GM18909 (cell line): ENCODE results near the gene MTA3.
"Not testable (repeated sequence)": the region's sequence is repeated elsewhere in the genome, so short reads cannot be mapped to it uniquely, and the experiment has no call there.

Experiments
- ATAC-seq: cut with Tn5 transposase; IDR thresholded peaks from one replicate; pipeline ENCODE4 v1.9.1; 2021; ENCODE audit warnings: mild to moderate bottlenecking; ENCODE audit not compliant: unreplicated experiment, poor library complexity

MTA3 gene

DNA sequence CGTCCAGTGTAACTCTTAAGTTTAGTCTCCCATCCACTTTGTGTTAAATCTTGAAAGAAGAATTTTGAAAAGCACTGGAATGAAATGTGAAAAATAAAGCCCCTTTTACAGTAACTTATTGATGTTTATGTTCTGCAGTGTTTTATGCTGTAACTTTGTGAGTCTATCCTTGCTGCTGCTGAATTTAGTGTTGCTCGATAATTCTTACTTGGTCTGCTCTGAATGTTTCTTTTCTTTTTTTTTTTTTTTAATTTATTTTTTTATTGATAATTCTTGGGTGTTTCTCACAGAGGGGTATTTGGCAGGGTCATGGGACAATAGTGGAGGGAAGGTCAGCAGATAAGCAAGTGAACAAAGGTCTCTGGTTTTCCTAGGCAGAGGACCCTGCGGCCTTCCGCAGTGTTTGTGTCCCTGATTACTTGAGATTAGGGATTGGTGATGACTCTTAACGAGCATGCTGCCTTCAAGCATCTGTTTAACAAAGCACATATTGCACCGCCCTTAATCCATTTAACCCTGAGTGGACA lies 36.0 kb downstream of the MTA3 start:
- ATAC-seq = not testable (repeated sequence)

DNA sequence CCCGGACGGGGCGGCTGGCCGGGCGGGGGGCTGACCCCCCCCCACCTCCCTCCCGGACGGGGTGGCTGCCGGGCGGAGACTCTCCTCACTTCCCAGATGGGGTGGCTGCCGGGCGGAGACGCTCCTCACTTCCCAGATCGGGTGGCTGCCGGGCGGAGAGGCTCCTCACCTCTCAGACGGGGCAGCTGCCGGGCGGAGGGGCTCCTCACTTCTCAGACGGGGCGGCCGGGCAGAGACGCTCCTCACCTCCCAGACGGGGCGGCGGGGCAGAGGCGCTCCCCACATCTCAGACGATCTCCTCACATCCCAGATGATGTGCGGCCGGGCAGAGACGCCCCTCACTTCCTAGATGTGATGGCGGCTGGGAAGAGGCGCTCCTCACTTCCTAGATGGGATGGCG lies 37.7 kb downstream of the MTA3 start:
- not testable (repeated sequence) for ATAC-seq

DNA sequence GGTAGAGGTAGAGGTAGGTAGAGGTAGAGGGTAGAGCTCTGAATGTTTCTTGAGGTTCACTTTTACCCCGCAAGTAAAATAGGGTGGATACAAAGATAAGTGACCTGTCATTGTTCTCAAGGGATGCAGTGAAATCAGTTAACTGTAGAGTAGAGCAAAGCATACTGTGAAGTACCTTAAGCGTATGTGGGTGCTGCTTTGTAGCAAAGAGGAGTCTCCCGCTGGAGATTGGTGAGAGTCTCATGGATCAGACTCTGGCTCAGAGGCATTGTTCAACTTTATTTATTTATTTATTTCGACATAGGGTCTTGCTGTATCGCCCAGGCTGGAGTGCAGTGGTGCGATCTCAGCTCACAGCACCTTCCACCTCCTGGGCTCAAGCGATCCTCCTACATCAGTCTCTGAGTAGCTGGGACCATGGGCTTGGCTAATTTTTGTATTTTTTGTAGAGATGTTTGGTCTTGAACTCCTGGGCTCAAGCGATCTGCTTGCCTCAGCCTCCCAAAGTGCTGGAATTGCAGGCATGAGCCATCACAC lies 38.7 kb downstream of the MTA3 start:
- ATAC-seq = no peak

DNA sequence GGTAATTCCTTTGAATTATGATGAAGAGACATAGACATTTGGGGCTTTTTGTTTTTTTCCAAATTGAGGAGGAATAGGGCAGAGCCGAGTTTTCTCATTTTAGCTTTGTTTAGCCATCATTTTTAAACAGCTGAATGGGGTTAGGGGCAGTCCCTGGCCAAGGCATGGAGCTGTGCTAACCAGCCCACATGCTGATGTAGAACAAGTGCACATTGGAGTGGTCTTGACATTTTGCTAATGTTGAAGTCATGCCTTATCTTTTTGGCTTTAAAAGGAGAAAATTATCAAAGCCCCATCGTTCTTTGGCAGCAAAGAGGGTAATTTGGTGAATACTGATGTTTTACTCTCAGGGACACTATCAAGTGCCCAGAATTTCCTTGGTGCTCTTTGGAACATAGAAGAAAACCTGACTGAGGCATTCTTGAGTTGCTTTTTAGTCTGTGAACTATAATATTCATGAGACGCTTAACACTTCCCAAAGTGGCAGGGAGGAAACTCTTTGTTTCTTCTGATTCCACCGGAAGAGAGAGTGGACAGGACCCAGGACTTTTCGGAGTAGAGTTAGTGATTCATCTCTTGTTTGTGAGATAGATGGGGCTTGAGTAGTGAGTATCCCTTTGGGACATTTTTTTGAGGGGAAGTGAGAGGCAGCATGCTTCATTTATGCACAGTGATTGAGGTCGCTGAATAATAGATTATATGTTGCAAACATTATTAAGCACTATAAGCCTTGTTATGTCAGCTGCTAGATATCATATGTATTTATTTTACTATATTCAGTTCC lies 45.0 kb downstream of the MTA3 start:
- ATAC-seq = no peak

DNA sequence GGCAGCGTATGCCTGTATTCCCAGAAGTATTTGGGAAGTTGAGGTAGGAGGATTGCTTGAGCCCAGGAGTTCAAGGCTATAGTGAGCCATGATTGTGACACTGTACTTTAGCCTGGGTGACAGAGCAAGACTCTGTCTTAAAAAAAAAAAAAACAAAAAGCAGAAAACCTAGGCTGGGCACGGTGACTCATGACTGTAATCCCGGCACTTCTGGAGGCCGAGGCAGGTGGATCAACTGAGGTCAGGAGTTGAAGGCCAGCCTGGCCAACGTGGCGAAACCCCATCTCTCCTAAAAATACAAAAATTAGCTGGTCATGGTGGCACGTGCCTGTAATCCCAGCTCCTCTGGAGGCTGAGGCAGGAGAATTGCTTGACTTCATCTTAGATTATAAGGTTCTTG lies 46.4 kb downstream of the MTA3 start:
- no peak for ATAC-seq

DNA sequence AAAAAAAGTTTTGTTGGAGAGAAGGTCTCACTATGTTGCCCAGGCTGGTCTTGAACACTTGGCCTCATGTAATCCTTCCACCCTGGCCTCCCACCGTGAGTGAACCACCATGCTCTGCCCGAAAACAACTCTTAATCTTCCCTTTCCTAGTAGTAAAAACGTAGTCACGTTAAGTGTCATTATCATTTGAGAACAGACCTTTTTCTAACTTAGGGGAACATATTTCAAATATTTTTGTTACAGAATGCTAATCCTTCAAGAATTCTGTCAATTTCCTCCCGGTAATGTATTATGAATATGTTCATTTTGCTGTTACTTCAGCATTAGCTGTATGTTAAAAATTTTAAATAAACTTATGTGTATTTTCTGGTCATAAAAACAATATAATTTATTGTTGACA lies 49.7 kb downstream of the MTA3 start:
- ATAC-seq = no peak

DNA sequence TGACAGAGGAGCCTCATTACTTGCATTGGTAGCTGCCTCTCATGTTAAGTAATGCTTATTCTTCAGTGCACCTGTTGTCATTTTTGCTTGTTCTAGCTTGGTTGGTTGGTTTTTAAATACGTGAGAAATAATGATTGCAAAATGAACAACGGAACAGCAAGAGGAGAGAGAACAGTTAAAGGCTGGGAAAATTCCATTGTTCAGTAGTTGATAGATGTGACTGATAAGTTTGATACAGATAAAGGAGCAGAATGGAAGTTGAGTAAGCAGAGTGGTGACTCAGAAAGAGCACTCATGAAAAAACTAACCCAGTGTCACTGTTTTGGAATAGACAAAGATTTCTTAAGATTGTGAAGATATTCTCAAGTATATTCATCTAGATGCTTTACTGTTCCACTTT lies 50.5 kb downstream of the MTA3 start:
- ATAC-seq = no peak

DNA sequence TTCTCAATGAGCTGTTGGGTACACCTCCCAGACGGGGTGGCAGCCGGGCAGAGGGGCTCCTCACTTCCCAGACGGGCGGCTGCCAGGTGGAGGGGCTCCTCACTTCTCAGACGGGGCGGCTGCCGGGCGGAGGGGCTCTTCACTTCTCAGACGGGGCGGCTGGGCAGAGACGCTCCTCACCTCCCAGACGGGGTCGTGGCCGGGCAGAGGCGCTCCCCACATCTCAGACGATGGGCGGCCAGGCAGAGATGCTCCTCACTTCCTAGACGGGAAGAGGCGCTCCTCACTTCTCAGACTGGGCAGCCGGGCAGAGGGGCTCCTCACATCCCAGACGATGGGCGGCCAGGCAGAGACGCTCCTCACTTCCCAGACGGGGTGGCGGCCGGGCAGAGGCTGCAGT lies 53.2 kb downstream of the MTA3 start:
- ATAC-seq = not testable (repeated sequence)

DNA sequence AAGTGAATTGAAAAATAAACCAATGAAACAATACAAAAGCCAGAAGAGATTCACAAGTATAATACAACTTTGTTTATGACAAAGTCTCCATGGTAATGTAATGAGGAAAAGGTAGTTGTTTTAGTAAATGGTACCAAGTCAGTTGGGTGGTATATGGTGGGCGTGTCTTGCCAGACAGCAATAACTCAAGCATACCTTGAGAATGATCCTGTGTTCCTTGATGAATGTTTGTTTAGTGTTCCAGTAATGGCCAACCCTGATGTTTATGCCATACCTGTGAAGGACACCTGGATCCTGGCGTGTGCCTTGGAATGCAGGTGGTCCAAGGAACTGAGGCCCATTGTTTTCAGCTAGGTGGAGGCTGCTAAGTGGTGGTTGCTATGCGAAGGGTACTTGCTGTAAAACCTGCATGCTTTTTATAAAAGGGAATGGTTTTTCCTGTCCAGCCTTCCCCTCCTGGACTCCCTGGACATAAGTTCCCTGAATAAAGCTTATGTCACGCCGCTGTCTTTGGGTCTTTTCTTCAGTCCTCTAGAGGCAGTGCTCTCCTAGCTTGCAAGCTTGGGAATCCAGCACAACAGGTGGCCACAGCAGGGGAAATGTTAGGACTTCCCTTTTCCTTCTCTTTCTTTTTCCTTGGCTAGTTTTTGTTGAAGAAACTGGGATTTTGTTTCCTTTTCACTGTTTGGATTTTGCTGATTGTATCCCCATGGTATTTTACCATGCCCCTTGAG lies 54.7 kb downstream of the MTA3 start:
- no peak for ATAC-seq

DNA sequence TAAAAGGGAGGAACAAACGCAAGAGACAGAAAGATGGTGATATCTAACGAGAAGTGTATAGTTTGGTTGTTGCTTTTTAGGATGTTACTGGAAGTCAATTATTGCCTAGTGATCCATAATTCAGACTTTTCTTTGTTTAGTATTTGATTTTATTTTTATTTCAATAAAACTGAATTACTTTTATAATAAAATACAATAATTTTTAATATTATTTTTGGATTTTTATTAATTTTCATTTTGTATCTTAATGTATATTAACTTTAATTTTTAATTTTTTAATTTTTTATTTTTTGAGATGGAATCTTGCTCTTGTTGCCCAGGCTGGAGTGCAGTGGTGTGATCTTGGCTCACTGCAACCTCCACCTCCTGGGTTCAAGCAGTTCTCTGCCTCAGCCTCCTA lies 55.6 kb downstream of the MTA3 start:
- ATAC-seq = no peak

DNA sequence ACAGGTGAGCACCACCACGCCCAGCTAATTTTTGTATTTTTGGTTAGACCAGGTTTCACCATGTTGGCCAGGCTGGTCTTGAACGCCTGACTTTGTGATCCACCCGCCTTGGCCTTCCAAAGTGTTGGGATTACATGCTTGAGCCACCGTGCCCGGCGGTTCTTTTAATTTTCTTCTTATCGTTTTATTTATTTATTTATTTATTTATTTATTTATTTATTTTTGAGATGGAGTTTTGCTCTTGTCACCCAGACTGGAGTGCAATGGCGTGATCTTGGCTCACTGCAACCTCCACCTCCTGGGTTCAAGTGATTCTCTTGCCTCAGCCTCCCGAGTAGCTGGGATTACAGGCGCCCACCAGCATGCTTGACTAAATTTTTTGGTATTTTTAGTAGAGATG lies 59.6 kb downstream of the MTA3 start:
- ATAC-seq = not testable (repeated sequence)

DNA sequence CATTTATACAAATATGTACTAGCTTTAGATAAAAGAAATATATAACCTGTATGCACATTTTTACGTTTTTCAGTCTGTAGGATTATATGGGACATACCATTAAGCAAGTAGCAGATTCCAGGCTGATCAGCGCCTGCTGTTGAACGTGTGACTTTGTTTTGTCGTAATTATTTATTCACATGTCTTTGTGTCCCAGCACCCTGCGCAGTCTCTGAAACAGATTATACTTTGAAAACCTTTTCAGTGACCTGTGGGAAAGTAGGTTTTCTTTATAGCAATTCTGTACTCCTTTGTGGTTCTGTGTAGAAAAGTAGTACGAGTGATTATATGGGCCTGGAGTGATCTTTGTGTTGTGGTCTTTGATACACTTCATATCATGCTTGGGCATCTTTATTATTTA lies 68.5 kb downstream of the MTA3 start:
- no peak for ATAC-seq

DNA sequence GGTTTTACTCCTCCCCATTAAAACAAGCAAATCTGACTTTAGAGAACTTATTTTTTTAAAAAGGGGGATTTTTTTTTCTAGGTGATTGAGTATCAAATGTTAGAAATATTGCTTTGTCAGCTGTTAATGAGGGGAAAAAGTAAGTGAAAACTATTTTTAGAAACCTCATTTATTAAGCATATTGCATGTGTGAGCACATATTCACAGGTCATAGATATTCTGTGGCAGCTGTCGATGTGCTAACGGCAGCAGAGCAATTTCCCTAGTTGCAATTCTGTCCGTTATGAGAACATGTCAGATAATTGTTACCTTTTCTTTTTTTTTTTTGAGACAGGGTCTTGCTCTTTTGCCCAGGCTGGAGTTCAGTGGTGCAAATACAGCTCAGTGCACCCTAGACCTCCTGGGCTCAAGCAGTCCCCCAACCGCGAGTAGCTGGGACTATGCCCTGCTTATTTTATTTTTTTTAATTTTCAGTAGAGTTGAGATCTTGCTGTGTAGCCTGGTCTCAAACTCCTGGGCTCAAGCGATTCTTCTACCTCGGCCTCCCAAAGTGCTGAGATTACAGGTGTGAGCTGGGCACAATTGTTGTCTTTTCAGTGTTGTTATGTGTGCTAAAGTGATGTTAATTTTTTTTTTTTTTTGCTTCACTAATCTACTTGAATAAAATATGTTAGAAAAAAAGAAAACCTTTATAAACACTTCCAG lies 69.8 kb downstream of the MTA3 start:
- ATAC-seq = no peak

DNA sequence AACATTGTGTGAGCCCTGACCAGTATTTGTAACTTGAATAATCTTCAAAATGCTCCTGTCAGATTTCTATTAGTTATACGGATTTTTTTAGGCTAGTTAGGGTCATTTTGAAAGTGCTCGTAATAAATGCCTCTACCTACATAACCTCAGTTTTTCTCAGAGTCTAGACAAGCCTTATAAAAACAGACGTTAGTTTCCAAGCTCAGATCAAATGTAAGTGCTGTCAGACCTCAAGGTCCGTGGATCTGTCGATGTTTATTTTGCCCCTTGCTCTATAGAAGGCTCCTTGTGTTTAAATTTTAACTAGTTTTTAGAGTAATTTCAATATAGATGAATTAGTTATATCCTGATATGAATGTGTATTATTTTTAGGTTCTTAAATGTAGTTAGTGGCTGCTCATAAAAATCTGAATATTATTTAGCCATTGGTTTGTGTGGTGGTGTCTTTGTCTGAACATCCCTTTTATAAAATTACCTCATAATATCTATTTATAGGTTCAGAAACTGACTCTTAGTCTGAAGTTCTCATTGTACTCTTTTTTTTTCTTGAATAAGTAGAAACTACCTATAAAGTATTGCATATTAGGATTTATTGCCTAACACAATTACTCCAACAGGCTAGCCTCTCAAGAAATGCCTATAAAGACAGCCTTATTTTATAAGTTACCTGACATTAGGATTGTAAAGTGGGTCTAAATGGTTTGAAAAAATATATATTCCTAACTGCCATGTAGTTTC lies 71.1 kb downstream of the MTA3 start:
- no peak for ATAC-seq

DNA sequence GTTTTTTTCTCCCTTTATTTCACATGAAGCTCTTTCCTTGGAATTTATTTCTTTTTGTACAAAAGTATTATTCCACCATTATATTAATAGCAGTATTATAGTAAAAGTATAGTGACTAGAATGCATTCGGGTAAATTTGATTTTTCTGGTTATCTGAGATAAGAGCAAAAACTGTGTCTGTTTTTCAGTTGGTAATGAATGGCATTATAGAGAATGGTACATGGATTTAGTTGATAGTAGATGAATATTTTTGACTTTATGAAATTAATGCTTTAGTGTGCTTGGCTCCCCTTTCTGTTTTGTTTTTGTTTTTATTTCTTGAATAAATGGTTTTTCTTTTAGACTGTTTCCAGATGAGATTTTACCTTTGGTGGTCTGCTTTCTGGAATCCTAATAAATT lies 71.8 kb downstream of the MTA3 start:
- no peak for ATAC-seq

DNA sequence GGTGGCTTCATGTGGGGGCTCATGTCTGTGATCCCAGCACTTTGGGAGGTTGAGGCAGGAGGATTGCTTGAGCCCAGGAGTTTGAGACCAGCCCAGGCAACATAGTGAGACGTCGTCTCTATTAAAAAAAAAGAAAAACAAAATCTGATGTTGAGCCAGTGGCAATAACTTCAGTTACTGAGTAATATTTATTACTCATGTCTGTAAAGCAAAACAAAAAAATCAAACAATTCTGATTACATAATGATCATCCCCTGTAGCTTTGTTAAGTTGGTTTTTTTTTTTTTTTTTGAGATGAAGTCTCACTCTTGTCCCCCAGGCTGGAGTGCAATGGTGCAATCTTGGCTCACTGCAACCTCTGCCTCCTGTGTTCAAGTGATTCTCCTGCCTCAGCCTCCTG lies 73.9 kb downstream of the MTA3 start:
- not testable (repeated sequence) for ATAC-seq

DNA sequence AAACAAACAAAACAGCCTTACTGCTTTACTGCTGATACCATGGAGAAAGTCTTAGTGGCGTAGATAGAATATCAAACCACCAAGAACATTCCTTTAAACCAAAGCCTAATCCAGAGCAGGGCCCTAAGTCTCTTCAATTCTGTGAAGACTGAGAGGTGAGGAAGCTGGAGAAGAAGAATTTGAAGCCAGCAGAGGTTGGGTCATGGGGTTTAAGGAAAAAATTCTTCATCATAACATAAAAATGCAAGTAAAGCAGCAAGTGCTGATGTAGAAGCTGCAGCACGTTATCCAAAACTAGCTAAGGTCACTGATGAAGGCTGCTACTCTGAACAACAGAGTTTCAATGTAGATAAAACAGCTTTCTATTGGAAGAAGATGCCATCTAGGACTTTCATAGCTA lies 77.1 kb downstream of the MTA3 start:
- ATAC-seq = no peak

DNA sequence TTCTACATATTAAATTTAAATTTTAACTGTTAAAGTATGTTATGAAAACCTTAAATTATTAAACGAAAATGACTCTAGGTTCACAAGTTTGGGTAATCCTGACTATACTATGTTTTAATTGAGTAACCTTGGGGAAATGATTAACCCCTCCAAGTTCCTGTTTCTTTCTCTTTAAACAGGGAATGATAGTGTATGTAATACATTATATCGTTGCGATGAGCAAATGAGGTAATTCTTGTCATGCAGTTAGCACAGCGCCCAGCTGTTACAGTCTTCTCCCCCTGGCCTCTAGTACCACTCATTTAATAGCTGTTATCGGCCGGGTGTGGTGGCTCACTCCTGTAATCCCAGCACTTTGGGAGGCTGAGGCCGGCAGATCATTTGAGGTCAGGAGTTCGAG lies 80.4 kb downstream of the MTA3 start:
- no peak for ATAC-seq

DNA sequence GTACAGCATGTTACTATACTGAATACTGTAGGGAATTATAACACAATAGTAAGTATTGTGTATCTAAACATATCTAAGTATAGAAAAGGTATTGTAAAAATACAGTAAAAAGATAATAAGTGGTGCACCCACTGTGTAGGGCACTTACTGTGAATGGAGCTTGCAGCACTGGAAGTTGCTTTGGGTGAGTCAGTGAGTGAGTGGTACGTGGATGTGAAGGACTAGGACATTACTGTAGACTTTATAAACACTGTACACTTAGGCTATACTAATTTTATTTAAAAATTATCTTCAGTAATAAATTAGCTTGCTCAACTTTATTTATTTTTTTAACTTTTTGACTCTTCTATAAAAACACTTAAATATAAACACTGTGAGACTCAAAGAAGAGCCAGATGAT lies 82.6 kb downstream of the MTA3 start:
- ATAC-seq = no peak

DNA sequence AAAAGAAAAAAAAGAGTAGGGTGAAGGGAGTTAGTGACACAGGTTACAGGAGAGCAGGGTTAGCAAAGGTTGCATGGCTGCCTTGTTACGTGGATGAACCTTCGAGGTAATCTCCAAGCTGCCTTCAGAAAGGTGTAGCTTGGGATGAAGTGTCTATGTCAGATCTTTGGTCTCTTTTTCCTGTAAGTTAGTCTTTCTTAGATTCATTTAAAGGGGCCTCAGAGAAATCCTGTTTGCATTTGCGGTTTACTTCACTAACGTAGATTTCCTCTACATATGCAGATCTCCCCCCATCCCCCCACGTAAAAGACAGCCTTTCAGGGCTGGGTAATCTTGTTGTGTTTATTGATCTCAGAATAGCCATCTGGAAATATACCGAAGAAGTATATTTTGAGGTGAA lies 83.7 kb downstream of the MTA3 start:
- no peak for ATAC-seq
